Activated T-helper 17 cell treated with anti-CD3 and anti-CD28 coated beads, Interleukin-2, amount 50 U/mL, for 72 hours (primary cell): ENCODE data around the gene YARS1. TPM values are rescaled to one million over a fixed set of nuclear protein-coding genes. Genes with fewer than 3 reads are reported as not detected.

Experiments used
- ATAC-seq: fragments of 150-1000 bp; cut with Tn5 transposase; replicated peaks from 2 replicates; pipeline ENCODE4 v1.10.0; 2021; ENCODE audit warnings: mild to moderate bottlenecking, moderate library complexity
- H3K27ac Mint-ChIP-seq: one replicate; pipeline ENCODE4 v1.8.0; 2022; ENCODE audit warnings: mixed read lengths
- H3K27me3 Mint-ChIP-seq: one replicate; pipeline ENCODE4 v1.8.0; 2022; ENCODE audit warnings: mixed read lengths
- H3K36me3 Mint-ChIP-seq: one replicate; pipeline ENCODE4 v1.8.0; 2022; ENCODE audit warnings: low read depth, mild to moderate bottlenecking, mixed read lengths
- H3K4me1 Mint-ChIP-seq: one replicate; pipeline ENCODE4 v1.8.0; 2022; ENCODE audit warnings: mixed read lengths
- H3K4me3 Mint-ChIP-seq: one replicate; pipeline ENCODE4 v1.8.0; 2022; ENCODE audit warnings: mild to moderate bottlenecking, mixed read lengths
- H3K9me3 Mint-ChIP-seq: one replicate; pipeline ENCODE4 v1.8.0; 2022; ENCODE audit warnings: mixed read lengths
- total RNA-seq, 2 donors: library from RNA; stranded (reverse); gene quantifications; one replicate each; pipeline ENCODE4 v1.2.3, GENCODE V29; 2022

The YARS1 gene
- total RNA-seq, 2 donors from 2014 or later: 101 to 176 TPM

DNA sequence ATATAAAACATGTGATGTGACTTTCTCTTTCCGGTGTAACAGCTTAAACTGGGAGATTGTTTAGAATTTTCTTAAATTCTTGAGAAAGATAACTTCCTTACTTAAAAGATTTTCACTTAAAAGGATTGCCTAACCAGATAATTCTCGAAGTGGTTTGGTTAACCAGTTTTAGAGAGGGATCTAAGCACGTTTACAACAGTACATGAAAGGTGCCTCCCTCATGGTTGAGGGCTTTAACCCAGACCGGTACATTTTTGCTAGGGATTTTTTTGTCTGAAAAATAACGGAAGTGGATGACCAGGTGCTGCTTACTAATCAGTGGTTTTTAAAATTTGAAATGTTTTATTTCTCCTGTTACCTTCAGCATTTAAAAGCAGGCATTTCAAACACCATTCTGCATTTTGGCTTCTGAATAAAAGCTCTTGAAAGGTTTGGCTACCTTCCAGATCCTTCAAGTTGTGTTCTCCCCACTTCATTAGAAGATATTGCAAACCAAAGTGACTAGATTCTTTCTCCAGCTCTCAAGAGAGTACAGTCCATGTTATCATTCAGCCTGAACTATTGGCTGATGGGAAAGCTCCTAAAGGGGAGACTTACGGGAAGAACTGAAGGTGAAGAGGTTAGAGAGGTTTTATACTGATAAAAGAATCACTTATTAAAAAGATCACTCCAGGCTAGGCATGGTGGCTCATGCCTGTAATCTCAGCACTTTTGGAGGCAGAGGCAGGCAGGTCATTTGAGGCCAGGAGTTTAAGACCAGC, 13.1 kb upstream of the YARS1 start:
- Mint-ChIP-seq H3K4me3 (no peak overlapping the region), H3K4me1 (no peaks in the 10 kb centered on the region), H3K9me3 (no peaks in the 10 kb centered on the region), H3K36me3 (peaks cover 98% of the 10 kb centered on the region), H3K27ac (peak overlapping the region; percentile 72), H3K27me3 (no peaks in the 10 kb centered on the region)
- no peak for ATAC-seq

DNA sequence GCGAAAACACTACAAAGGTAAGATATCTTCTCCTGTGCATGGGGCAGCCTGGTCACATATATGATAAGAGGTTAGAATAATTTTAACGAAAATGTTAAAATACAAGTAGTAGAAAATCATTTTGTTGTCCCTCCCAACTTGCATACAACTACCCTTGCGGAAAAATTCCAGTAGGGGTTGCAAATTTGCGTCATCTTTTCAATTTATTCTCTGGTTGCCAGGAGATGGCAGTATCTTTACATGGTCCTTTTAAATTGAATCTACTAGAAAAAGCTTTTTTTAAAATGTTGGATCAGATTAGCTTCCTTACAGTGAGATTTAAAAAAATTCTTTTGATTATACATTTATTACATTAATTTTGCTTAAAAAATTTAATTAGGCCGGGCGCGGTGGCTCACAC, 11.2 kb upstream of the YARS1 start:
- Mint-ChIP-seq H3K27ac (no peak overlapping the region), H3K4me1 (no peaks in the 10 kb centered on the region), H3K36me3 (peaks cover 97% of the 10 kb centered on the region), H3K27me3 (no peaks in the 10 kb centered on the region), H3K9me3 (no peaks in the 10 kb centered on the region), H3K4me3 (no peak overlapping the region)
- no peak for ATAC-seq

- Mint-ChIP-seq H3K27me3 (no peaks in the 10 kb centered on the region), H3K9me3 (no peaks in the 10 kb centered on the region), H3K36me3 (peaks cover 65% of the 10 kb centered on the region), H3K4me1 (no peaks in the 10 kb centered on the region), H3K27ac (no peak overlapping the region), H3K4me3 (no peak overlapping the region)
- no peak for ATAC-seq
Observed at GRCh38 chr1:32825181-32825580, 8.0 kb upstream of the YARS1 start.

DNA sequence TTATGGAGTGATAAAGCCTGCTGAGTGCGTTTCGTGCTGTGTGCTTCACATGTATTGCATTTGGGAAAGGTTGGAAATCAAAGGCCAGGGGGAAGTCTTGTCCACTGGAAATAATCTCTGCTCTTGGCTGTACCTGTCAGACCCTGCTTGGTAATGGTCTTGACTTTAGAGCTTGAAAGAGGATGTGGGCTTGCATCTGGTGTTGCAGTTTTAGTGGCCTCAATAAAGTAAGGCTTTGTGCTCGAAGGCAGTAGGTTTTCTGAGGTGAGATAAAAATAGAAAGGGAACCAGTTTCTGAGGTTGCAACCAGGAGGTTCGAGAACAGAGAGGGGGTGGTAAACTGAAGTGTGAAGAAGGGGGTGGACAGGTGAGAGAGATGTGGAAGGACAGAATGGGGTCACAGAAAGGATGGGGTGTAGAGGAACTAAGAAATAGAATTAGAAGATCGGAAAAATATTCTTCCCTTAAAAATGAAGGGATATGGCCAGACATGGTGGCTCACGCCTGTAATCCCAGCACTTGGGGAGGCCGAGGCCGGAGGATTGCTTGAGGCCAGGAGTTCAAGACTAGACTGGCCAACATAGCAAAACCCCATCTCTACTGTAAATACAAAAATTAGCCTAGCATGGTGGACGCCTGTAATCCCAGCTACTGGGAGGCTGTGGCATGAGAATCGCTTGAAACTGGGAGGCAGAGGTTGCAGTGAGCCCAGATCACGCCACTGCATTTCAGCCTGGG, 1.8 kb upstream of the YARS1 start:
- peak; percentile 6 for ATAC-seq
- H3K27me3 Mint-ChIP-seq: no peaks in the 10 kb centered on the region

DNA sequence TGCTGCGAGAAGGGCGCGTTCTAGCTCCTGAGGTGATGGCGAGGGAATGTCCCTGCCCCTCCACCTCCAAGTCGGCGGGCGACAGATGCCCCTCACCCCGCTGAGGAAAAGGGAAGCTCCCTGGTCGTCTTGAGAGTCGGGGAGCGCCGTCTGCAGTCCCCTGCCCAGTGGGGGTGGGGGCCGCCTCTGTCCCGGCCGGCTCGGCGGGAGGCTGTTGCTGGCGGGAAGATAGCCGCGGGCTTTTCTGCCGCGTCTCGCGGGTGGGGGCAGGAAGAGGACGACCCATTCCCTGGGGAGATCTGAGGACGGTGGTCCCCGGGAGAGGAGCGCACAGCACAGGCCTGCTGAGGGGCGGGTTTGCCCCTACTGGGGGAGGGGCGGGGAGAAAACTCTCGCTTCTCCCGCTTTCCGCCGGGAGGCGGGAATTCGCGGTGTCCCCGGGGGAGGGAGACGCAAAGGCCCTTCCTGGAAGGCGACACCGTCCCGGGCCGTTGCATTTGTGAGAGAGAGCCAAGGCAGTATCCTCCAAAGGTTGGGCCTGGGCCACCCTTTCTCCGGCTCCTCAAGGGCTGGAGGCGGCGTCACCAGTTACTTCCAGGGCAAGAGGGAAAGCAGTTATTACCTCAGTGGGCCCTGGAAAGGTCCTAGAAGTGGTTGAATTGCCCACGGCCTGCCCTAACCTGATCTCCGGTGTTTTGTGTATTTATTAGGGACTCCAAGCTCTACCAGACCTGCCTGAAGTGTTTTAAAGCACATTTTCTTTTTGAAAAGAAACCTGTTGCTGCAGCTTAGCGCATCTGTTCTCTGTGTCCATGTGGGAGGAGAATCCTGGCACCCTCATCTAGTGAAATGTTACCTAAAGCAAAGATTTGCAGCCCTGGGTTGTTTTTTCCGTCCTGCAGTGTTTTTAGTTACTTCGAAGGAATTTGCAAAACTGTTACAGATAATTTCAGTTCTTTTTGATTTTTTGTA, 943 bp upstream of the YARS1 start:
- ATAC-seq: peak; percentile 18

More for the DNA sequence above, 1.8 kb upstream of the YARS1 start:
- Mint-ChIP-seq H3K4me1 (peaks cover 19% of the 10 kb centered on the region), H3K9me3 (no peaks in the 10 kb centered on the region), H3K4me3 (peak overlapping the region; percentile 95), H3K36me3 (peaks cover 35% of the 10 kb centered on the region), H3K27ac (peak overlapping the region; percentile 95)

GRCh38 chr1:32816676-32817158, 441 bp downstream of the YARS1 start:
- H3K27me3 Mint-ChIP-seq: no peaks in the 10 kb centered on the region
- ATAC-seq: peak; percentile 29
- no peaks in the 10 kb centered on the region for H3K9me3 Mint-ChIP-seq
- peak overlapping the region; percentile 95 for H3K4me3 Mint-ChIP-seq
- H3K36me3 Mint-ChIP-seq: peaks cover 54% of the 10 kb centered on the region
- H3K4me1 Mint-ChIP-seq: peaks cover 26% of the 10 kb centered on the region
- peak overlapping the region; percentile 95 for H3K27ac Mint-ChIP-seq

More for the DNA sequence above, 943 bp upstream of the YARS1 start:
- H3K36me3 Mint-ChIP-seq: peaks cover 40% of the 10 kb centered on the region
- H3K4me3 Mint-ChIP-seq: peak overlapping the region; percentile 95
- H3K4me1 Mint-ChIP-seq: peaks cover 26% of the 10 kb centered on the region
- peak overlapping the region; percentile 95 for H3K27ac Mint-ChIP-seq
- H3K27me3 Mint-ChIP-seq: no peaks in the 10 kb centered on the region
- H3K9me3 Mint-ChIP-seq: no peaks in the 10 kb centered on the region

GRCh38 chr1:32813941-32814739, 3.0 kb downstream of the YARS1 start:
- Mint-ChIP-seq H3K36me3 (peaks cover 80% of the 10 kb centered on the region), H3K27ac (peak overlapping the region; percentile 20), H3K4me1 (peaks cover 31% of the 10 kb centered on the region), H3K27me3 (no peaks in the 10 kb centered on the region), H3K9me3 (no peaks in the 10 kb centered on the region), H3K4me3 (peak overlapping the region; percentile 21)
- ATAC-seq: no peak

DNA sequence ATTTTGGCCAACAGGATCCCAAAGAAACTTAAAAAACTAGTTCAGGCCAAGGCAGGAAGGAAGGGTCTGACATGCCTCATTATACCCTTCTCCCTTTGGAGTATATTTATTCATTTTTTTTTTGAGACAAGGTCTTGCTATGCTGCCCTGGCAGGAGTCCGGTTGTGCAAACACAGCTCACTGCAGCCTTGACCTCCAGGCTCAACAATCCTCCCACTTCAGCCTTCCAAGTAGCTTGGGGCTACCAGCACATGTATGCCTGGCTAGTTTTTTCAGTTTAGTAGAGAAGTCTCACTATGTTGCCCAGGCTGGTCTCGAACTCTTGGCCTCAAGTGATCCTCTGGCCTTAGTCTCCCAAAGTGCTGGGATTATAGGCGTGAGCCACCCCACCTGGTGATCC, 5.2 kb downstream of the YARS1 start:
- ATAC-seq: no peak
- H3K9me3 Mint-ChIP-seq: no peaks in the 10 kb centered on the region
- H3K27me3 Mint-ChIP-seq: no peaks in the 10 kb centered on the region
- H3K36me3 Mint-ChIP-seq: peaks cover 96% of the 10 kb centered on the region
- H3K27ac Mint-ChIP-seq: no peak overlapping the region
- peaks cover 27% of the 10 kb centered on the region for H3K4me1 Mint-ChIP-seq
- no peak overlapping the region for H3K4me3 Mint-ChIP-seq

GRCh38 chr1:32811265-32811664, 5.9 kb downstream of the YARS1 start:
- Mint-ChIP-seq H3K27me3 (no peaks in the 10 kb centered on the region), H3K4me1 (peaks cover 27% of the 10 kb centered on the region), H3K9me3 (no peaks in the 10 kb centered on the region), H3K4me3 (no peak overlapping the region), H3K27ac (peak overlapping the region; percentile 34), H3K36me3 (peaks cover 96% of the 10 kb centered on the region)
- ATAC-seq: no peak

- H3K9me3 Mint-ChIP-seq: no peaks in the 10 kb centered on the region
- H3K27ac Mint-ChIP-seq: no peak overlapping the region
Observed at GRCh38 chr1:32810358-32810757, 6.8 kb downstream of the YARS1 start.

GRCh38 chr1:32808580-32808979, 8.6 kb downstream of the YARS1 start:
- Mint-ChIP-seq H3K9me3 (no peaks in the 10 kb centered on the region), H3K27me3 (no peaks in the 10 kb centered on the region), H3K4me3 (no peak overlapping the region), H3K27ac (no peak overlapping the region), H3K4me1 (peaks cover 14% of the 10 kb centered on the region), H3K36me3 (peaks cover 100% of the 10 kb centered on the region)
- no peak for ATAC-seq

More at GRCh38 chr1:32810358-32810757, 6.8 kb downstream of the YARS1 start:
- no peak overlapping the region for H3K4me3 Mint-ChIP-seq
- no peaks in the 10 kb centered on the region for H3K27me3 Mint-ChIP-seq
- no peak for ATAC-seq
- H3K36me3 Mint-ChIP-seq: peaks cover 100% of the 10 kb centered on the region
- peaks cover 23% of the 10 kb centered on the region for H3K4me1 Mint-ChIP-seq

- peaks cover 15% of the 10 kb centered on the region for H3K4me1 Mint-ChIP-seq
- no peak for ATAC-seq
Observed at GRCh38 chr1:32806910-32807523, 10.1 kb downstream of the YARS1 start.

GRCh38 chr1:32806290-32806689, 10.9 kb downstream of the YARS1 start:
- H3K27ac Mint-ChIP-seq: no peak overlapping the region
- H3K4me1 Mint-ChIP-seq: peaks cover 20% of the 10 kb centered on the region
- H3K4me3 Mint-ChIP-seq: no peak overlapping the region
- H3K27me3 Mint-ChIP-seq: no peaks in the 10 kb centered on the region
- H3K9me3 Mint-ChIP-seq: no peaks in the 10 kb centered on the region
- peaks cover 100% of the 10 kb centered on the region for H3K36me3 Mint-ChIP-seq
- ATAC-seq: no peak

More at GRCh38 chr1:32806910-32807523, 10.1 kb downstream of the YARS1 start:
- Mint-ChIP-seq H3K27ac (no peak overlapping the region), H3K4me3 (no peak overlapping the region), H3K27me3 (no peaks in the 10 kb centered on the region), H3K36me3 (peaks cover 100% of the 10 kb centered on the region), H3K9me3 (no peaks in the 10 kb centered on the region)
